CD4-positive, alpha-beta T cell treated with Interleukin-2 at 100 ng/mL for 4 hours (primary cell): ENCODE data around the gene AHRR.

ENCODE experiments used
- DNase-seq: peaks from one replicate; pipeline ENCODE4 v3.0.0-alpha.2; 2020; ENCODE audit warnings: low spot score

The AHRR gene

DNA sequence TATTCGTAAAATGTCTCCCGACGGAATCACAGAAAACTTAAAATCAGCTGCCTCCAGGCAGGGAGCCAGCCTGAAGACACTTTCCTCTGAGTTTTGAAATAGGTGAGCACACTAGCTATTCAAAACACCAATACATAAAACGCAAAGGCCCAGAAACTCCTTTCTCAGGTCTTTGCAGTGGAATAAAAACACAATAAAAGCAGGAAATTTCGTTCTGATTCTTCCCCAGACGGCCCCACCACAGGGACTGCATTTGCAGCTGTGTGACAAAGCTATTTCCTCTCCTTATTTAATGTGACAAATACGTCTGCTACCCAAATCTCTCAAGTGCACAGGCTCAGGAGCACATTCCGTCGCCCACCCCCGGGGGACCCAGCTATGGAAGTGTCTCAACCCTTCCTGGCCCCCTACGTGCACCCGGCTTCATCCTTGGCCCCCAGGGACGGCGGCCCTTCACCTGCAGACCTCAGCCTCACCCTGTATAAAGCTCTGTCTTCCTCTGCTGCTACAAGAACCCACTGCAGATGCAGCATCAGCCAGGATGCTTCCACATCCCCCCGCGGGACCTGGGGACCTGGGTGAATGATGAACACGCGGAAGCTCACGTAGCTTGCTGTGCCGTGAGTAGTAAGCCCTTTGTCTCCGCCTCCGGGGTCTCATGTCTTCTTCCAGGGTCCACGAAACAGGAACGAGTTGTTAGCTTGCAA lies 24.9 kb downstream of the AHRR start:
- DNase-seq: no peak

DNA sequence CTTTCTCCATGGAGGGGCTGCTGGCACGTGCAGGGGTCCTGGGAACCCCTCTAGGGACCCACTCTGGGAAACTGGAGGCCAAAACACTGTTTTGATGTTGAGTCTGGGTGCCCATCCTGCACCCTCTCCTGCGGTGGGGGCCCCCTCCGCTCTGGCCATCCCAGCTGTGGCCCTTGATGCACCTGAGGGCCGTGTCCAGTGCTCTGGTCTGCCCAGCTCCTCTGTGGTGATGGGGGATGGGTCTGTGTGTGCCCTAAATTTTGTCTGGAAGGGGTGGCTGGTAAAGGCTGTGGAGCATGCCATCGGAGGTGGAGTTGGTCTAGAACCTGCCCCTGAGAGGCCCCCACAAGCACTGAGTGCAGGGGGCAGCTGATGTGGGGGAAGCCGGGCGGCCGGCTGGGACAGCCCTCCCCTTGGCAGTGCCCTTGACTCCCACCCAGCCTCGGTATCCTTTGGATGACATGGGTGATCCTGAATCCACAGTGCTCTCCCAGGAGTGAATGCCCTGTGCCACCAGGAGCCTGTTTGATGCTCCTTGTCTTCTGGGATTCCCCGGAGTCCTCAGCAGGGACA lies 26.3 kb downstream of the AHRR start:
- DNase-seq: no peak

DNA sequence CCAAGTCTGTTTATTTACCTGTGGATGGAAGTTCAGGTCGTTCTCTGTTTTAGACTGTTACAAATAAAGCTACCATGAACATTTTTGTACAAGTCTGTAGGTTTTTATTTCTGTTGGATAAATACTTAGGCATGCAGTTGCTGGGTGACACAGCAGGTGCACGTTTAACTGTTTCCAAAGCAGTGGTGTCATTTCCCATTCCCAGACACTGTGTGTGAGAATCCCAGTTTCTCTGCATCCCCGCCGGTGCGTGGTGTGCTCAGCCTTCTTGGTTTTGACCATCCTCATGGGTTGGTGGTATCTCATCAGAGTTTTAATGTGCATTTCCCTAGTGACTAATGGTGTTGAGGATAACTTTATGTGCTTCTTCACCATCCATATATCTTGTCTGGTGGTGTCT lies 27.2 kb downstream of the AHRR start:
- DNase-seq: no peak

DNA sequence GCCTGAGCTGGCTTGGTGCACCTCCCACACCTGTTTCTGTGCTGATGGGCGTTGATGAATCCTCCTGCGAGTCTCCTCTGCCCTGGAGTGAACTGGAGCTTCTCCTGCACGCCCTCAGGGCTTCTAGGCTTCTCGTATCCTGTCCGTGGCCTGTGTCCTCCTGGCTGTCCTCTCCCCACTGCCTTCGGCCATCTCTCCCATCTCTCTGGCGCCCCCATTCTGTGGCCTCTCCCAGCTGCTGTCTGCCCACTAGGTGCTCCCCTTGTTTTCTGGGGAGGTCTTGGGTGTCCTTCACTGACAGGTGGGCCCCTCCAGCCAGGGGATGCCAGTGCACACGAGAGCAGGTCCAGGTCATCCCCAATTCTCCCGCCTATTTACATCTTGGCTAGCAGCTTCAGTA lies 28.8 kb downstream of the AHRR start:
- DNase-seq: no peak

DNA sequence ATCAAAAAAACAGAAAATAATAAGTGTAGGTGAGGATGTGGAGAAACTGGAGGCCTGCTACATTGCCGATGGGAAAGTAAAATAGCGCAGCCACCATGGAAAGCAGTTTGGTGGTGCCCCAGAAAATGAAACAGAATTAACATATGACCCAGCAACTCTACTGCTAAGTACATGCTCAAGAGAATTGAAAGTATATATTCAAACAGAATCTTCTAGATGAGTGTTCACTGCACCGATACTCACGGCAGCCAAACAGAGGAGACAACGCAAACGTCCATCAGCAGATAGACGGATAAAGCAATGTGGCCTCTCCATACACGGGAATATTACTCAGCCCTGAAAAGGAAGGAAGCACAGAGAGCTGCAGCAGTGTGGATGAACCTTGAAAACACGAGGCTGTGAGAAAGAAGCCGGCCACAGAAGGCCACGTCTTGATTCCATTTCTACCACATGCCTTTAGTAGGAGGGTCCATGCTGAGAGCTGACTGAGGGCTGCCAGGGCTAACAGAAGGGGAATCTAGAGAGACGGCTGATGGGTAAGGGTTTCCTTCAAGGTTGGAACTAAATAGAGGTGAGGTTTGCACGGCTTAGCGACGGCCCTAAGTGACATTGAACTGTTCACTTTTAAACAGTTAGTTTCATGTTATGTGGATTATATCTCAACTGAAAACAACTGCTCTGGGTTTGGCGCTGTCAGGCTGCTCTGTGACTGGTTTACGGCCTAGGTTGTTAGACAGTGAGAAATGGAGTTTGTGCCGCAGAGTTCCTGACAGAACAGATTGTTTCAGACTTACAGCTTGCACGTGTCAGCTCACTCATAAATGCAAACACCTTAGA lies 29.8 kb downstream of the AHRR start:
- DNase-seq: no peak

DNA sequence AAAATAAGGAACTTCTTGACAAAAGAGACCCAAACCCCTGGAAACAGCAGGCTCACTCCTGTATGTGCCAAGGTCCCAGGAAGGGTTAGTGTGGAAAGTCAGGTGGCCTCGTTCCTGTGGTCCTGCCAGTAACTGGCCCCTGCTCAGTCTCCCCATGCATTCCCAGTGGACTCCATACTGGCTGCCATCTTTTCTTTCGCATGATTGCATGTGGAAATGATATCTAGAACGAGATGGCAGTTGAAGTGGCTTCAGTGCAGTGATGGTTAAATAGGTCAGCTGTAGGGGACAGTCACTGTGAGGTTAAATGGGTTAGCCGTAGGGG lies 30.4 kb downstream of the AHRR start:
- no peak for DNase-seq

DNA sequence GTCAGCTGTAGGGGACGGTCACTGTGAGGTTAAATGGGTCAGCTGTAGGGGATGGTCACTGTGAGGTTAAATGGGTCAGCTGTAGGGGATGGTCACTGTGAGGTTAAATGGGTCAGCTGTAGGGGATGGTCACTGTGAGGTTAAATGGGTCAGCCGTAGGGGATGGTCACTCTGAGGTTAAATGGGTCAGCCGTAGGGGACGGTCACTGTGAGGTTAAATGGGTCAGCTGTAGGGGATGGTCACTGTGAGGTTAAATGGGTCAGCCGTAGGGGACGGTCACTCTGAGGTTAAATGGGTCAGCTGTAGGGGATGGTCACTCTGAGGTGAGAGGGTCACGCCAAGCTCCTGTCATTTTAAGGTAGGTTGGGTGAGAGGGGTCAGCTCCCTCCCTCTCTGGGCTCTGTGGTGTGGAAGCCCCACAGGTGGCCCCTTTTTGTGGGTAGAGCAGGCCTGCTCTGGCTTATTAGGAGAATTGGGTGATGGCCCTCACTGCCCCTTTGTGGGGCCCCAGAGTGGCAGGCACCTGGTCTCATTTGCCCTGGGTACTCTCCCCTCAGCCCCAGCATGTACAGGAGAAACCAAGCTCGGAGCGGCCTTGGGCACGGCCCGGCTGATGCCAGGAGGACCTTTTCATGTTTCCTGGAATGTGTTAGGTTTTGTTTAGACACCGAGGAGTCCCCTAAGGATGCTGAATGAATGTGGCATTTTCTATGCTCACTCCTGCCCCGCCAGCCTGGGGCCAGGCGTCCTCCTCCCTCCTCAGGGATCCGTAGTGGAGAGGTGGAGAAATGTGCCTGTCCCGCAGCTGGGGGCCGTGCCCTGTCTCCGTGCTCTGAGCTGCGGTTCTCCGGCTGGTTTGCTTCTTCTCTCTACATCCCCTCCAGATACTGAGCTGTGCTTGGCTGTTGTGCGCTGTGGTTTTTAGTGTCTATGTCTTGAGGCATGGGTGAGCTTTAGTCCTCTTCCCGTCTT lies 31.4 kb downstream of the AHRR start:
- no peak for DNase-seq

DNA sequence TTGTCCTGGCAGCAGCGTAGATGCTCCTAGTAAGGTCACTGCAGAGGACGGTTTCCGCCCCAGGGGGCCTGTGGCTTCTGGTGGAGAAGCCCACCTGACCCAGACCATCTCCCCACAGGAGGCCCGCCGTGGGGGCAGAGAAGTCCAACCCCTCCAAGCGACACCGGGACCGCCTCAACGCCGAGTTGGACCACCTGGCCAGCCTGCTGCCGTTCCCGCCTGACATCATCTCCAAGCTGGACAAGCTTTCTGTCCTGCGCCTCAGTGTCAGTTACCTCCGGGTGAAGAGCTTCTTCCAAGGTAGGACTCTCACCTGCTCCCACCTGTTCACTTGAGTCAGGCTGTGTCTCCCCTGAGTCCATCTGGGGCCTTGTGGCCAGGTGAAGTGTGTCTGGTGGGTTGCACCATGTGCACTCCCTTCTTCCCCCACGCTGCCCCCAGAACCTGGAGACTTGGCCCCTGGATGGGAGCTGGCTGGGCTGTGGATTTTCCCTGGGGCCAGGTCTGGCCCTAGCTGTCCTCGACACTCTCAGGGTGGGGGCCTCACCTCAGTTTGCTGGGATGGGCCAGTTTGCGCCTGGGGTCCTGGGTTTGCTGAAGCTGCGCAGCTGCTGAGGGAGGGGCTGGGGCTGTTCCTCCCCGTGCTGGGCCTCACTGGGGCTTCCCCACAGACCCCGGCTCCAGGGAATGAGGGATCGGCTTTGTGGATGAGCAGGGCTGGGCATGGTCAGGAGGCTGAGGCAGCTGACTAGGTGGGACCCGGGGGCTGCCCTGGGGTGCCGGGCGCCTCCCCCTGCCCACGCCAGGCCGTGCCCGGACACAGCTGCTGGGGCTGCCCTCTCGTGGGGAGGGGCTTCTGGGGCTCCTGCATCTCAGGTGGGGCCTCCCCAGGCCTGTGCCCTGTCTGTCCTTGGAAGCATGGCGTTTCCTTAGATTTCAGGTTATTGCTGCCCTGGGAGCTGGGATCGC lies 32.4 kb downstream of the AHRR start:
- DNase-seq: no peak

DNA sequence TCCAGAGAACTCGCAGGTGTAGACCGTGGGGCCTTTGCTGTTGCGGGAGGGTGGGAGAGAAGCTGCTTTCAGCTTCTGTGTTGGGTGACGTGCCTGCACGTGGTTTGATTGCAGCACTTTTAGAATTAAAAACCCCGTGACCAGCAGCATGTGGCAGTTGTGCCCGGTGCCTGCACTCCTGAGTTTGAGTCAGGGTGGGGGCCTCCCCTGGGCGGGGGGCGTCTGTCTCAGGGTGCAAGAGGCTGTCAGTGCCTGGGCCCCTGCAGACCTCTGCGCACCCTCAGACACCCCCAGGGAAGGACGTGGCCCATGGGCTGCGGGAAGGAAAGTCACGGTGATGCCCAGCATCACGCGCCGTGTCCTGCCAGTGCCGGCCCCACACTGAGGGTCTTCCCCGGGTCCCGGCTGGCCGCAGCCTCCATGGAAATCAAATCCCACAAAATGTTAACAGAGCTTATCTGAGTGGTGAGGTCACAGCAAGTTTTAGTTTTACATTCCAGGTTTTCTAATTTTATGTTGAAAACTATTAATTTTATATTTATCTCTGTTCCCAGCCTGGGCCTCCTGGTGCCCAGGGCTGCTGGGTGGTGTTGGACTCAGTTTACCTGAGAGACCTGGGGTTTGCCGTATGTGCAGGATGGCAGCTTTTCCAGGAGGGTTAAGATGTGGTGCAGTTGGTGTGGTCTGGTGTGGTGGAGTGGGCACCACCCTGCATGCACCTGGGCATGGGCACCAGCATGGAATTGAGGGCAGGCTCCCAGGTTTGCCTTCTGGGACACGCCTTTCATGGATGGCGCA lies 33.3 kb downstream of the AHRR start:
- DNase-seq: no peak

DNA sequence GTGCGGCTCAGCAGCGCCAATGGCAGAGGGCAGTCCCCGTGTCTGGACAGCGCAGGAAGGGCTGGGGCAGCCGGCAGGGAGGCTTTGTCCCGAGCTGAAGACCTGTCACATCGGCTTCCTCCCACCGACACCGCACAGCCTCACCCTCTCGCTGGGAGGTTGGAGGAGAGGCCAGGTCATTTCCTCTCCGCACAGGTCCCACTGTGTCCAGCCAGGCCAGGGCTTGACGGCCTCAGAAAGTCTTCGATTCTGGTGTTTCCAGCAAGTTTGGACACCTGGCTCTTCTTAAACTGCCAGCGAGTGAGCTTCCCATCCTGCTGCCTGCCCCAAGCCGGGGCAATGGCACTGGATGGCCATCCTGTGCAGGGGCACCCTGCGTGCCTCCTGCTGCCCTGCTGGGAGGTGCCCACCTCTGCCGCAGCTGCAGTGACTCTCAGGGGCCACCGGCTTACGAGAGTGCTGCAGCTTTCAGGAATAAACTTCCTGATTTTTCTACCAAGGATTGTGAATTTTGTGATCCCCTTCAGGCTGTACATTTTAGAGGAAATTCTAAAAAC lies 33.9 kb downstream of the AHRR start:
- no peak for DNase-seq

DNA sequence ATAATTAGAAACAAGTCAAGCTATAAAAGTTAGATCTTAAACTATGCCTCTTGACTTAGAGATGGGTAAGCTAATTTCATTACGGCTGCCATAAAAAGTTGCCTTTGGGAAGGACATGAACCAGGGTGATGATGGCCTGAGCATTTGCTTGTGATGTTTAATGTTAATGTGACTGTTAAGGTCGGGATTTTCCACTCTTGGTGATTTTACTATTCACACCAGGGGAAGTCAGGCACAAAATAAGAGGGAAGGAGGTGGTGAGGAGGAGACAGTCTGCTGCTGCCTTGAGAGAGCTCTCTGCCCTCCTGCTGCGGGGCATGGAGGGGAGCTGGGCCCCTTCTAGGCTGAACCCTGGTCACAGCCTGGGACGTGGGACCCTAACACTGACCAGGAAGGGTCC lies 34.4 kb downstream of the AHRR start:
- no peak for DNase-seq

DNA sequence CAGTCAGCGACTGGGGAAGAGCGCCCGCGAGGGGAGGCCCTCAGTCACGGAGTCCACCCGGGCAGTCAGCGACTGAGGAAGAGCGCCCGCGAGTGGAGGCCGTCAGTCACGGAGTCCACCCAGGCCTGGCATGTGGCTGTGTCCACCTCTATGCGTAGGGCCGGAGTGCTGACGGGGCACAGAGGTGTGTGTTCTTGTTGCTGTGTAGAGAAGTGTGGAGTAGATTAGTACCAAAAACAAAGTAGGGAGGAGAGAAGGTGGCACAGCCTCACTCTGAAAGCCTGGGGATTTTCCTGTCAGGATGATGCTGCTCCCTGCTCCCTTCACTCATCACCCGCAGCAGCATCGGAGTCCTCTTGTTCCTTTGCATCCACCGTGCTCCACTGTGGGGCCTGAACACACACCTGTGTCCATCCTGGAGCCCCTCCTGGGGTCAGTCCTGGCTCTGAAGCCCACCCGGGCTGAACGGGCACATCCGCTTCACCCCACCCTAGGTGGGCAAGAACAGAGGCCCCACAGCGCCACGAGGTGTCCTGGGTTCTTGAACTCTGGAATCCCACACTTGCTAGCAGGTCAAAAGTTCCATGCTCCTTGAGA lies 37.9 kb downstream of the AHRR start:
- DNase-seq: no peak

DNA sequence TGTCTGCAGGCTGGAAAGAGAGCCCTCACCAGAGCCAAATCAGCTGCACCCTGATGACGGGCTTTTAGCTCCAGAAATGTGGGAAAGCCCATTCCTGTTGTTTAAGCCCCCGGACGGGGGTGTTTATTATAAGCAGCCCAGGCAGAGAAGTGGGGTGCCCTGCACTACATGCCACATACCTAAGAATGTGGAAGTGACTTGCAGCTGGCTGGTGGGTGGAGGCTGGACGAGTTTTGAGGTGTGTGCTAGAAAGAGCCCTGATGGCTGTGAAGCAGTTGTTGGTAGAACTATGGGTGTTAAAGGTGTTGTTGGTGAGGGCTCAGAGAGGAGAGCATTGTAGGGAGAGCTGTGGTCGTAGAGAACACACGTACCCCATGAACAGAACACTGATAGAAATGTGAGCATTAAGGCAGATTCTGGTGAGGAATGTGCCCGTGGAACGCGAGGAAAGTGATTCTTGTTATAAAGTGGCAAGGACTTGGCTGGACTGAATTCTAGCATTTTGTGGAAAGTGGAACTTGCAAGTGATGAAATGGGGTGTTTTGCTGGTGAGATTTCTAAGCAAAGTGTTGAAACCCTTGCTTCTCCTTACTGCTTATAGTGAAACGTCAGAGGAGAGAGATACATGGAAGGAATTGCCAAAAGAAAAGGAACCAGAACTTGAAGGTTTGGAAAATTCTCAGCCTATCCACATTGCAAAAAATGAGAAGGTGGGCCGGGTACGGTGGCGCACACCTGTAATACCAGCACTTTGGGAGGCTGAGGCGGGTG lies 38.9 kb downstream of the AHRR start:
- no peak for DNase-seq

DNA sequence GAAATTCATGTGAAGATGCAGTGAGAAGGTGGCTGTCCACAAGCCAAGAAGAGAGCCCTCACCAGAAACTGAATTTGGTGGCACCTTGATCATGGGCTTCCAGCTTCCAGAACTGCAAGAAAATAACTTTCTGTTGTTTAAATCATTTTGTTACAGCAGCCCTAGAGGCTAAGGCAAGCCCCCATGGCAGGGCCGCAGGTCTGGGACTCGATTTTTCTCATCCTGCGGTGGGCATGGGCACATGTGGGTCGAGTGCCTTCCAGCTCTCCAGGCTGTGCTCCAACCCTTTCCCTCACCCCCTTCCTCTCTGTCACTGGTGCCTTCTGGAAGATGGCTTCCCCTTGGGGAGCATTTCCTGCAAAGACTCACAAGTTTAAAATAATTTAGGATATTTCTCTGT lies 40.7 kb downstream of the AHRR start:
- no peak for DNase-seq

DNA sequence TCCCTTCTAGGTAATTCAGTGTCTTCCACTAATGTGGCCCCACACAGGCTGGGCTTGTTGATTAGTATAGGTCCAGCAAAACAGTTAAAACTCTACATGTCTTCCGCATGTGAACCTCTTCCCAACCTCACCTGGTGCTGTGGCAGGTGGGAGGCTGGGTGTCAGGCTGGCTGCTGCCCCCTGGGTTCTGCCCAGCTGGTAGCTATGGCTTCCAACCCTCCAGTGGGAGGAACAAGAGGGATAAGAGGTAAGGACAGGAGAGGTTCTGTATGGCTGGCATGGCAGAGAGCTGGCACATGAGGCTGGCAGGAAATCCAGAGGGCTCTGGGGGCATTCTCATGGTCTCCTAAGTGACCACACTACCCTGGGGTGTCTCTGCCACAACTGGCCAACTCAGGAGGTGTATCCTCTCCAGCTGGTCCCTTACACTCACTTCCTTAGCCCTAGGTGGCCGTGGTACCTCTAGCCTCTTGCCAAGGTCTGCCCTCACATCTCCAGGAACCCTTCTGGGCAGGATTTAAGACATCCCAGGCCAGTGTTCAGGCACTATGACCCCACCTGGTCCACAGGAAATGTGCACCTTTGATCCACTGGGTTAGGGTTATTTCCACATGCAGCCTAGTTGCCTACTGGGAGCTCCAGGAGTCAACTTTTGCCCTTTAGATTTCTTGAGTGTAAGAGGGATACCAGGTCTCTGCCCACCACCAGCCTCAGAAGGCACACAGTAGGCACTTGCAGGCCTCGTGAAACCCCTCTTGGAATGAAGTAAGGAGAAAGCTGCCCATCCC lies 41.7 kb downstream of the AHRR start:
- DNase-seq: no peak

DNA sequence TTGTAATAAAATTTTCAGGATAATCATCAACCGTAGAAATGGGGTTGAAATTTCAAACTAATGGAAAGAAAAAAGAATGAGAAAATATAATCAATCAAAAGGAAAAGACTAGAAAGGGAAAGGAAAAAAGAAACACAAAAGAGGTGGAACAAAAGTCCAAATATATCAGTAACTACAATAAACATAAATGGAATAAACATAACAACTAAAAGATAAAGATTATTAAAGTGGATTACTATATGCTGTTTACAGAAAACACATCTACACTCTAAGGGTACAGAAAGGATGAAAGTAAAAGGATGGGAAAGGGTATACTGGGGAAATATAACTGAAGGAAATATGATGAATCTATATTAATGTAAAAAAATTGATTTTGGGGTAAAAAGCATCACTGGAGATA lies 43.0 kb downstream of the AHRR start:
- DNase-seq: no peak

DNA sequence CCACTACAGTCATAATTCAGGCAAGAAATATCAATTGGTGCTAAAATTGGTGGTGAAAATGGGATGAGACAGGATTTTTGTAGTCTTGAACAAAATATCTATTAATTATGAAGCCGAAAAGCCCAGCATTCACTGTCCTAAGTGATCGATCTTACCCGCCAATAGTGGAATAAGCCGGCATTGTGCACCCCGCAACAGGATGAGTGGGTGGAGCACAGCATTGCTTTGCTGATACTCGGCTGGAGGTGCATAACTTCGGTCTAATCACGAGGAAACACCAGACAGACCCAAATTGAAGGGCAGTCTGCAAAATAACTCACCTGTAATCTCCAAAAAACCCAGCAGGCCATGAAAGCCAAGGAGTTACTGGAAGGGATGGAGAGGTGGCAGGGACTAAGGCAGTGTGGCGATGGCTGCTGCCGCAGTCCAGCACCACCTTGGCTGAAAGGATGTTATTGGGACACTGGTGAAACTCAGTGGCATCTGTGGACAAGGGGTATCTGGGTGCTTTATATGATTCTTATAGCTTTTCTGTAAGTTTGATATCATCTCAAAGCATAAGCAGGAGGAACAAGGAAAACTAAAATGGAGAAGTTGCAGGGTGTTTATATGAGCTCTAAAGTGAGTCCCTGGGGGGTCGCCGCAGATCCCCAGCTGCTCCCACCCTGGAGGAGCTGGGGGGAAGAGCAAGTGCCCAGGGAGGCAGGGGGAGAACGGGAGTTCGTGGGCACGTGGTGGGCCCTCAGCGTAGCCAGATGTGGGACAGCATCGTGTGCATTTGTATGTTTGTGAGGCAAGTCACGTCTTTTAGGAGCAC lies 45.2 kb downstream of the AHRR start:
- no peak for DNase-seq
